MM.1S (cell line): ENCODE data around the gene CILP2.
A peak's percentile ranks its signal among the peaks of the same experiment; 100 is the strongest.

Experiments used
- DNase-seq: peaks from one replicate; pipeline ENCODE4 v3.0.0-alpha.2; 2015
- H2AFZ ChIP-seq: fragments of 300-600 bp; sonication (generic); 2 replicates; pipeline ENCODE4 v1.6.0; 2016; ENCODE audit warnings: antibody characterized with exemption, low read length
- H3F3A ChIP-seq: fragments of 300-600 bp; sonication (generic); 2 replicates; pipeline ENCODE4 v1.6.1; 2016; ENCODE audit warnings: mild to moderate bottlenecking, antibody characterized with exemption, low read length, moderate library complexity, mixed read lengths; ENCODE audit not compliant: insufficient read depth
- H3K27ac ChIP-seq: fragments of 300-600 bp; sonication (generic); 2 replicates; pipeline ENCODE4 v1.5.1; 2016; ENCODE audit warnings: mild to moderate bottlenecking, low read length
- H3K27me3 ChIP-seq: fragments of 300-600 bp; sonication (generic); replicated peaks from 2 replicates; pipeline ENCODE4 v1.6.0; 2016; ENCODE audit warnings: low read length; ENCODE audit not compliant: insufficient read depth
- H3K36me3 ChIP-seq: fragments of 300-600 bp; sonication (generic); replicated peaks from 2 replicates; pipeline ENCODE4 v1.6.1; 2016; ENCODE audit warnings: mild to moderate bottlenecking, low read length, mixed read lengths; ENCODE audit not compliant: insufficient read depth
- H3K4me1 ChIP-seq: fragments of 300-600 bp; sonication (generic); 2 replicates; pipeline ENCODE4 v1.6.1; 2016; ENCODE audit warnings: low read length, mixed read lengths
- H3K4me2 ChIP-seq: fragments of 300-600 bp; sonication (generic); 2 replicates; pipeline ENCODE4 v1.6.0; 2016; ENCODE audit warnings: low read depth, low read length
- H3K4me3 ChIP-seq: fragments of 300-600 bp; sonication (generic); 2 replicates; pipeline ENCODE4 v1.5.1; 2016; ENCODE audit warnings: low read length, mixed read lengths
- H3K79me2 ChIP-seq: fragments of 300-600 bp; sonication (generic); 2 replicates; pipeline ENCODE4 v1.6.1; 2016; ENCODE audit warnings: mixed run types, low read length, mixed read lengths
- H3K9ac ChIP-seq: fragments of 300-600 bp; sonication (generic); 2 replicates; pipeline ENCODE4 v1.6.1; 2016; ENCODE audit warnings: low read length, mixed read lengths
- H3K9me2 ChIP-seq: fragments of 300-600 bp; sonication (generic); replicated peaks from 2 replicates; pipeline ENCODE4 v1.6.1; 2016; ENCODE audit warnings: mild to moderate bottlenecking, low read length, mixed read lengths; ENCODE audit not compliant: insufficient read depth
- H3K9me3 ChIP-seq: fragments of 300-600 bp; sonication (generic); replicated peaks from 2 replicates; pipeline ENCODE4 v1.6.1; 2016; ENCODE audit warnings: mild to moderate bottlenecking, low read length, mixed read lengths; ENCODE audit not compliant: insufficient read depth
- H4K20me1 ChIP-seq: fragments of 300-600 bp; sonication (generic); 2 replicates; pipeline ENCODE4 v1.6.1; 2016; ENCODE audit warnings: mild to moderate bottlenecking, low read length, moderate library complexity, mixed read lengths; ENCODE audit not compliant: insufficient read depth
- EZH2 ChIP-seq: fragments of 300-600 bp; sonication (generic); optimal IDR thresholded peaks from 2 replicates; pipeline ENCODE3; 2017; ENCODE audit warnings: low read depth, mild to moderate bottlenecking, antibody characterized with exemption, low read length, mixed read lengths
- EZH2phosphoT487 ChIP-seq: fragments of 300-600 bp; sonication (generic); IDR thresholded peaks from 2 replicates; pipeline ENCODE4 v1.6.1; 2018; ENCODE audit warnings: antibody characterized with exemption, low read length
- TF ChIP-seq, protein P1 (sequence below): fragments of 300-600 bp; sonication (generic); IDR thresholded peaks from 2 replicates; pipeline ENCODE4 v1.5.1; 2016; ENCODE audit warnings: antibody characterized with exemption, low read length, mixed read lengths

The CILP2 gene

GRCh38 chr19:19530889-19531288, 7.2 kb upstream of the CILP2 start:
- Histone ChIP-seq H3K79me2 (no peaks in the 10 kb centered on the region), H3K36me3 (no peaks in the 10 kb centered on the region), H3K9ac (no peak overlapping the region), H3K4me1 (no peaks in the 10 kb centered on the region), H3K4me2 (no peak overlapping the region), H2AFZ (no peak overlapping the region), H3K27me3 (no peaks in the 10 kb centered on the region), H3K9me2 (no peaks in the 10 kb centered on the region), H3K4me3 (no peak overlapping the region), H3F3A (no peaks in the 10 kb centered on the region), H3K9me3 (no peaks in the 10 kb centered on the region), H3K27ac (no peak overlapping the region), H4K20me1 (no peaks in the 10 kb centered on the region)
- DNase-seq = no peak
- TF ChIP-seq, protein P1, sequence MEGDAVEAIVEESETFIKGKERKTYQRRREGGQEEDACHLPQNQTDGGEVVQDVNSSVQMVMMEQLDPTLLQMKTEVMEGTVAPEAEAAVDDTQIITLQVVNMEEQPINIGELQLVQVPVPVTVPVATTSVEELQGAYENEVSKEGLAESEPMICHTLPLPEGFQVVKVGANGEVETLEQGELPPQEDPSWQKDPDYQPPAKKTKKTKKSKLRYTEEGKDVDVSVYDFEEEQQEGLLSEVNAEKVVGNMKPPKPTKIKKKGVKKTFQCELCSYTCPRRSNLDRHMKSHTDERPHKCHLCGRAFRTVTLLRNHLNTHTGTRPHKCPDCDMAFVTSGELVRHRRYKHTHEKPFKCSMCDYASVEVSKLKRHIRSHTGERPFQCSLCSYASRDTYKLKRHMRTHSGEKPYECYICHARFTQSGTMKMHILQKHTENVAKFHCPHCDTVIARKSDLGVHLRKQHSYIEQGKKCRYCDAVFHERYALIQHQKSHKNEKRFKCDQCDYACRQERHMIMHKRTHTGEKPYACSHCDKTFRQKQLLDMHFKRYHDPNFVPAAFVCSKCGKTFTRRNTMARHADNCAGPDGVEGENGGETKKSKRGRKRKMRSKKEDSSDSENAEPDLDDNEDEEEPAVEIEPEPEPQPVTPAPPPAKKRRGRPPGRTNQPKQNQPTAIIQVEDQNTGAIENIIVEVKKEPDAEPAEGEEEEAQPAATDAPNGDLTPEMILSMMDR = no peak
- TF ChIP-seq EZH2 = no peak
- no peak for TF ChIP-seq EZH2phosphoT487

DNA sequence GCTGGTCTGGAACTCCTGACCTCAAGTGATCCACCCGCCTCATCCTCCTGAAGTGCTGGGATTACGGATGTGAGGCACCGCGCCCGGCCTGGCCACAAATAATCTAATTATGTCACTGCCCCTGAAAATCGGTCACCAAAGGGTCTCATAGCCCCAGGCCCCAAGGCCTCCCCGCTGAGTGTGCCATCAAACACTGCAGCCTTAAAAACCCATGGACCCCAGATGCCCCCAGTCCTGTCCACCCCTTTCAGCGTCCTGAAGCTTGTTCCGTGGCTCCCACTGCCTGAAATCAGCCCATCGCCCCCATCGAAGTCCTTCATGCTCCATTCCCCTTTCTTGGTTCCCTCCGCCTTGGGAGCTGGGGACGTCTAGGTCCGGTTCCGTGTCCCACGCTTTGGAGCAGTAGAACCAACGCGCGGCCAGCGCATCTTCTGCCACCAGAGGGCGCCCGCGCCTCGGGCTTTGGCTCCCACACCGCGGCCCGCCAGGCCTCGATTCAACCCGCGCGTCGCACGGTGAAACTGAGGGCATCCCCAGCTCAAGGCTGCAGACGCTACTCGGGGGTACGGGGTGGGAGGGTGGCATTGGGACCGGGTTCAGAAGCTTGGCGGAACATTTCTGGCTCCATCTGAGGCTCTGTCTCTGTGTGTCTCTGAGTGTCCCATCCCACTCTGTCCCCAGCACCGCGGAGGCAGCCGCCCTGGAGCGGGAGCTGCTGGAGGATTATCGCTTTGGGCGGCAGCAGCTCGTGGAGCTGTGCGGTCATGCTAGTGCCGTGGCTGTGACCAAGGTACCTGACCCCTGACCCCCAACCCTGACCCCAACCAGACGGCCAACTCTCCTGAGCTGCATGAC, 5.9 kb upstream of the CILP2 start:
- DNase-seq = peak; percentile 66
- Histone ChIP-seq H3K4me2 (peak overlapping the region; percentile 26; the same call in 1 of the 2 replicates), H4K20me1 (no peaks in the 10 kb centered on the region)

GRCh38 chr19:19532806-19533701, 5.0 kb upstream of the CILP2 start:
- peak overlapping the region; percentile 26; the same call in 1 of the 2 replicates for H3K4me2 ChIP-seq
- TF ChIP-seq EZH2phosphoT487 (no peak), EZH2 (no peak)
- TF ChIP-seq, protein P1 = no peak
- no peaks in the 10 kb centered on the region for H3K27me3 ChIP-seq
- H2AFZ ChIP-seq = no peak overlapping the region
- no peak overlapping the region for H3K27ac ChIP-seq
- no peaks in the 10 kb centered on the region for H3F3A ChIP-seq
- no peaks in the 10 kb centered on the region for H3K36me3 ChIP-seq
- H3K9me3 ChIP-seq = no peaks in the 10 kb centered on the region
- H3K9ac ChIP-seq = no peak overlapping the region
- no peaks in the 10 kb centered on the region for H3K4me1 ChIP-seq
- H3K4me3 ChIP-seq = no peak overlapping the region
- no peaks in the 10 kb centered on the region for H3K79me2 ChIP-seq
- no peaks in the 10 kb centered on the region for H4K20me1 ChIP-seq
- DNase-seq = no peak
- H3K9me2 ChIP-seq = no peaks in the 10 kb centered on the region

More for the DNA sequence above, 5.9 kb upstream of the CILP2 start:
- Histone ChIP-seq H3K4me3 (no peak overlapping the region), H3K9me2 (no peaks in the 10 kb centered on the region), H3K27me3 (no peaks in the 10 kb centered on the region), H3F3A (no peaks in the 10 kb centered on the region), H3K79me2 (no peaks in the 10 kb centered on the region), H3K27ac (no peak overlapping the region), H3K36me3 (no peaks in the 10 kb centered on the region), H2AFZ (no peak overlapping the region), H3K9ac (no peak overlapping the region), H3K9me3 (no peaks in the 10 kb centered on the region), H3K4me1 (no peaks in the 10 kb centered on the region)
- TF ChIP-seq EZH2 = no peak
- TF ChIP-seq, protein P1 = peak; percentile 98
- TF ChIP-seq EZH2phosphoT487 = no peak
